HEK293T (cell line): ENCODE results near the gene NOSIP.

Experiments
- ARNT ChIP-seq: fragments of 450-650 bp; IDR thresholded peaks from 2 replicates; pipeline ENCODE4 v1.6.1; 2017; ENCODE audit warnings: mild to moderate bottlenecking
- BHLHE40 ChIP-seq: fragments of 450-650 bp; IDR thresholded peaks from 2 replicates; pipeline ENCODE4 v1.6.1; 2016; ENCODE audit warnings: mild to moderate bottlenecking, moderate library complexity, borderline replicate concordance
- CTBP1 ChIP-seq: fragments of 450-650 bp; IDR thresholded peaks from 2 replicates; pipeline ENCODE4 v1.6.1; 2016; ENCODE audit warnings: borderline replicate concordance
- ELF4 ChIP-seq: fragments of 450-650 bp; IDR thresholded peaks from 2 replicates; pipeline ENCODE4 v1.6.1; 2017; ENCODE audit warnings: antibody characterized with exemption
- FOXA1 ChIP-seq: fragments of 450-650 bp; IDR thresholded peaks from 2 replicates; pipeline ENCODE4 v1.6.1; 2016; ENCODE audit warnings: mild to moderate bottlenecking
- FOXK2 ChIP-seq: fragments of 450-650 bp; IDR thresholded peaks from 2 replicates; pipeline ENCODE4 v1.6.1; 2016; ENCODE audit warnings: mild to moderate bottlenecking
- HDGF ChIP-seq: fragments of 450-650 bp; IDR thresholded peaks from 2 replicates; pipeline ENCODE4 v1.6.1; 2017; ENCODE audit warnings: antibody characterized with exemption, borderline replicate concordance
- LEF1 ChIP-seq: fragments of 450-650 bp; IDR thresholded peaks from 2 replicates; pipeline ENCODE4 v1.6.1; 2017; ENCODE audit warnings: mild to moderate bottlenecking, borderline replicate concordance
- NFRKB ChIP-seq: fragments of 450-650 bp; IDR thresholded peaks from 2 replicates; pipeline ENCODE4 v1.6.1; 2016; ENCODE audit warnings: mild to moderate bottlenecking, moderate library complexity
- PKNOX1 ChIP-seq: fragments of 450-650 bp; IDR thresholded peaks from 2 replicates; pipeline ENCODE4 v1.6.1; 2016
- SUZ12 ChIP-seq: fragments of 450-650 bp; IDR thresholded peaks from 2 replicates; pipeline ENCODE4 v1.6.1; 2016; ENCODE audit warnings: mild to moderate bottlenecking
- TARDBP ChIP-seq: fragments of 450-650 bp; IDR thresholded peaks from 2 replicates; pipeline ENCODE4 v1.6.1; 2016
- ZNF384 ChIP-seq: fragments of 450-650 bp; IDR thresholded peaks from 2 replicates; pipeline ENCODE4 v1.6.1; 2016

- TF ChIP-seq CTBP1 (no peak), LEF1 (no peak), ELF4 (no peak), ZNF384 (no peak), TARDBP (no peak), ARNT (no peak), BHLHE40 (no peak), FOXA1 (no peak), HDGF (no peak), SUZ12 (no peak), PKNOX1 (no peak), NFRKB (no peak), FOXK2 (no peak)
These were observed 55.4 kb downstream of the NOSIP start for GRCh38 chr19:49524812-49525455.
